HG02970 (cell line): ENCODE data around the gene BLTP3A.
"Not testable (repeated sequence)": the region's sequence is repeated elsewhere in the genome, so short reads cannot be mapped to it uniquely, and the experiment has no call there.

Experiments used
- ATAC-seq: cut with Tn5 transposase; IDR thresholded peaks from one replicate; pipeline ENCODE4 v1.9.1; 2021; ENCODE audit warnings: mild to moderate bottlenecking, moderate library complexity, moderate number of reproducible peaks; ENCODE audit not compliant: unreplicated experiment, low FRiP score

BLTP3A gene

GRCh38 chr6:34791701-34792604 is at the start of gene BLTP3A:
BLTP3A (plus strand) TSS chr6:34792083; CDS start chr6:34792251, 168 bp downstream.
- peak; percentile 72 for ATAC-seq

DNA sequence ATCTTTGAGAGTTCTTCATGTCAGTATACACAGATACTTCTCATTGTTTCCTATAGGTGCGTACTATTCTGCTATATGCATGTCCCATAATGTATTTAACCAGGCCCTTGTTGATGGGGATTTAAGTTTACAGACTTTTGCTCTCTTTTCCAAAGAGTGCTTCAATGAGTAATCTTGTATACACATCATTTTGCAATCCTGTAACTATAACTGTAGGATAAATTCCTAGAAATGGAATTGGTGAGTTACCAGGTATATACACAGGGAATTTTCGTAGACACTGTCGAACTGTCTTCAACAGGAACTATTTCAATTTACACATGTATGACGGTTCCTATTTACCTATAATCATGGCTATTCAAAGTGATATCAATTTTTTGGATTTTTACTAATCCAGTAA is 49.8 kb upstream of the BLTP3A start:
- ATAC-seq: no peak

GRCh38 chr6:34743625-34744293 is 48.1 kb upstream of the BLTP3A start:
- ATAC-seq: no peak

GRCh38 chr6:34744294-34744647 is 47.6 kb upstream of the BLTP3A start:
- not testable (repeated sequence) for ATAC-seq

DNA sequence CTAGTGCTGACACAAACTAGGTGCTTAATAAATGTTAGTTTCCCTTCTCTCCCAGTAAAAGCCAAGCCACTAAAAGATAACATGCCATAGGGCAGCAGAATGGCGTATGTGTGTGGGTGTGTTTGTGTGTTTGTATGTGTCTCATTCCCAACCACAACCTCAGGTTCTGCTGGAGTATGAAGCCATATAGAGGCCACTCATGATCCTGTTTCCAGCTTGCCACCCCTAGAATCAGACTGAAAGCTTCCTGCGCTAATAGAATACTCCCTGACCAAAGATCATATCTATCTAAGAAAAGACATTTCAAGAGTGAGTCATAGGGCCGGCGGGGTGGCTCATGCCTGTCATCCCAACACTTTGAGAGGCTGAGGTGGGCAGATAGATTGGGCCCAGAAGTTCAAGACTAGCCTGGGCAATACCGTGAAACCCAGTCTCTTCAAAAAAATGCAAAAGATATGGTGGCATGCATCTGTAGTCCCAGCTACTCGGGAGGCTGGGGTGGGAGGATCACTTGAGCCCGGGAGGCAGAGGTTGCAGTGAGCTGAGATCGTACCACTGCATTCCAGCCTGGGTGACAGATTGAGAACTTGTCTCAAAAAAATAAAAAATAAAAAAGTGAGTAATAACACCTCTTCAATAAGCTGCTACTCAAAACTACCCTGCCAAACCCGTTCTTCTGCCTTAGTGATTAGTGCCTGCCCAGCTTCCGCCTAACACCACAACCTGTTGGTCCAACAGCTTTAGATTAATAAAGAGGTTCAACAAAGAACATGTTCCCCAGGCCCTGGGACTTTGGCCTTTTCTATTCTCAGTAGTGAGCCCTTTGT is 46.4 kb upstream of the BLTP3A start:
- ATAC-seq: no peak

DNA sequence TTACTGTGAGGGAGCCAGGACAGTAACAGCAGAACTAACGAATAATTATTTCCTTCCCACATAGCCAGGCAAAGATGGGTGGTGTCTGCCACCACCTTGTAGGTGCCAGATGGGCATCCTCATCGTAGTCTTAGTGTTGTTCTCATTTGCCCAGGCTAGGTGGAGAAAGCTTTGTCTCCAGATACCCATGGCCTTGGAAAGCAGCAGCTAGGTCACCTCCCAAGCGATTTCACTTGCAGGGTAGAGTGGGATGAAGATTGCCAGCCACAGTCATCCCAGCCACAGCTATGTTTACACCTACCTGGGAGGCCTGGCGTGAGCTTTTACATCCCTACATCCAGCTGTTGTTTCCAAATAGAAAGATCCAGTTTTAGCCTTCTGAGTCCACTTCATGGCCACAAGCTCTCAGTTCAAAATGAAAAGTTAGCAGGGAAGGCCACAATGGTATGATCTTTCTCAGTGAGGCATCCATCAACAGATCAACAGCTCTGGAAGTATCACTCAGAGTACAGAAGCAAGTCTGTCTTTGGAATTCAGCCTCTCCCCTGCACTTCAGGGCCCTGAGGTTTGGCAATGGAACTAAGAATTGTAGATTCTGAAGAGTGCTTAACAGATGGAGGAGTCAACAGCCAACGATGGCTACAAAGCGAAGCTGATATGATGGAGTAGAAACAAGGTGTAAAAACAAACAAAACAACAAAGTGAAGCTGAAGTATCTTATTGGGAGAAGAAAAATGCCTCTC is 45.6 kb upstream of the BLTP3A start:
- ATAC-seq: no peak

- ATAC-seq: no peak
Observed at GRCh38 chr6:34748757-34749156, 43.1 kb upstream of the BLTP3A start.

- ATAC-seq: not testable (repeated sequence)
Observed at GRCh38 chr6:34756513-34756856, 35.4 kb upstream of the BLTP3A start.

DNA sequence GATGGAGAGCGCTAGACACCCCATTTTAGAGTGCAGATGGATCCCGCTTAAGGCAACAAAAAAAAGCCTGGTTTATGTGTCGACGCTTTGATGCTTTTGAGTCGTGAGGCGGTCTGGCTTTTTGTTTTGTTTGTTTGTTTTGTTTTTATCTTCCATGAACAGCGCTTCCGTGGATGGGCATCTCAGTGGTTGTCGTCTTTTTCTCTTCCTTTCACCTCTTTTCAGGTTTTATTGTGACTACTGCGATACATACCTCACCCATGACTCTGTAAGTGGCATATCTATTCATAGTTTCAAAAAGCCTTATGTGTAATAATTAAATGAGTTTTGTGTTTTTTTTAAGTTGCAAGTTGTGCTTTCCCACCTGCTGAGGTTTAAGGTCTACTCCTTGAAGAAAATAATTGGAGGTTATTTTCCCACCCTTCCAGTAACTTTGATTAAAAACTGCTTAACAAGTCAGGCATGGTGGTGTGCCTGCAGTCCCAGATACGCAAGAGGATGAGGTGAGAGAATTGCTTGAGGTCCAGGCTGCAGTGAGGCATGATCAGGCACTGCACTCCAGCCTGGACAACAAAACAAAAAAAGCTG is 34.1 kb upstream of the BLTP3A start:
- ATAC-seq: no peak

DNA sequence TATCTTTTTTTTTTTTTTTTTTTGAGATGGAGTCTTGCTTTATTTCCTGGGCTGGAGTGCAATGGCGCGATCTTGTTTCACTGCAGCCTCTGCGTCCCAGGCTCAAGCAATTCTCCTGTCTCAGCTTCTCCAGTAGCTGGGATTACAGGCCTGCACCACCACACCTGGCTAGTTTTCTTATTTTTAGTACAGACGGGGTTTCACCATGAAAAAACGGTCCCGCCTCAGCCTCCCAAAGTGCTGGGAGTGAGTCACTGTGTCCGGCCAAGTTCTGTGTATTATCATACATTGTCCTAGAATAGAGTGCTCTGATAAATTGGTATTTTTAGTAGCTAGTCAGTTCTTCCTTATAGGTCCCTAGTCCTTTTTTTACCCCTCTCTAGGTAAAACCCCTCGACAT is 31.8 kb upstream of the BLTP3A start:
- no peak for ATAC-seq

DNA sequence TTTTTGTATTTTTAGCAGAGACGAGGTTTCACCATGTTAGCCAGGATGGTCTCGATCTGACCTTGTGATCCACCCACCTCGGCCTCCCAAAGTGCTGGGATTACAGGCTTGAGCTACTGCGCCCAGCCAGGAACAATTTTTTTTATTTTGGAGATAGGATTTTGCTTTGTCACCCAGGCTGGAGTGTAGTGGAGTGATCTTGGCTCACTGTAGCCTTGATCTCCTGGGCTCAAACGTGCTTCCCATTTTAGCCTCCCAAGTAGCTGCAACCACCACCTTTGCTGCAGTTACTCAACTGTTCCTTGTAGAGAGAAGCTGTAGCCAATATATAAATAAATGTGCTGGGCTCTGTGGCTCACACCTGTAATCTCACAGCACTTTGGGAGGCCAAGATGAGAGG is 30.2 kb upstream of the BLTP3A start:
- ATAC-seq: not testable (repeated sequence)

- no peak for ATAC-seq
Observed at GRCh38 chr6:34768148-34768547, 23.7 kb upstream of the BLTP3A start.

DNA sequence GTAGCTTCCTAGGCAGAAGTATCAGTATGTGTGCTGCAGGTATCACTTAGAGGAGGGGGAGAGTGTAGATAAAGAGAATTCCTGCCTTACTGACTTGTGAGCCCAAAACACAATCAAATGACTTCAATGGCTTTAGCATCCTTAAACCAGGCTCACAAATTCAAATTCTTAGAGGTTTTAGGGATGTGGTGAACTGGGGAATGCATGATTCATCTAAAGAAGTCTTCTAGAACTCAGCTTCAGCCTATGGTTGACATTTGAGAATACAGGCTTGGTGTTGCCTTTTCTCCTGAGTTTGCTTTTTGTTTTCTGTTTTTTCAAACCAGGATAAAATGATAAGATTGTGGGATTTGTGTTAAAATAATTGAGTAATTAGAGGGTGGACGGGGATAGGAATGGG is 20.2 kb upstream of the BLTP3A start:
- ATAC-seq: no peak

GRCh38 chr6:34772940-34773339 is 18.9 kb upstream of the BLTP3A start:
- ATAC-seq: no peak

- ATAC-seq: no peak
Observed at GRCh38 chr6:34773916-34774315, 18.0 kb upstream of the BLTP3A start.

DNA sequence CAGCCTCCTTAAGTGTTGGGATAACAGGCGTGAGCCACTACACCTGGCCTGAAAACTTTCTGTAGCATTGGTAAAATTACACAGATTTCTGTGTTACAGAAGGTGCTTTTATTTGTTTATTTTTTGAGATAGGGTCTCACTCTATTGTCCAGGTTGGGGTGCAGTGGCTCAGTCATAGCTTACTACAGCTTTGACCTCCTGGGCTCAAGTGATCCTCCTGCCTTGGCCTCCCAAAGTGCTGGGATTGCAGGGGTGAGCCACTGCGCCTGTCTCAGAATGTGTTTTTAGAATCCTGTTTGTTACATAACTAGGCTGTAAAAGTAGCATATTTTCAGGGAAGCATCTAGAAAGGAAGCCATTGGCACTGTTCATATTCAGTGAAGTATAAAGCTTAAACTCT is 16.9 kb upstream of the BLTP3A start:
- no peak for ATAC-seq

GRCh38 chr6:34785375-34785774 is 6.5 kb upstream of the BLTP3A start:
- not testable (repeated sequence) for ATAC-seq

- not testable (repeated sequence) for ATAC-seq
Observed at GRCh38 chr6:34787152-34787551, 4.7 kb upstream of the BLTP3A start.

- ATAC-seq: no peak
Observed at GRCh38 chr6:34788111-34788510, 3.8 kb upstream of the BLTP3A start.

GRCh38 chr6:34791164-34791700 is 651 bp upstream of the BLTP3A start:
- ATAC-seq: peak; percentile 31
